ENCODE measurements around the gene BLOC1S3. TPM values are rescaled to one million over a fixed set of nuclear protein-coding genes. Genes with fewer than 3 reads are reported as not detected.
"Not testable (repeated sequence)": the region's sequence is repeated elsewhere in the genome, so short reads cannot be mapped to it uniquely, and the experiment has no call there.

BLOC1S3 gene
- polyA plus RNA-seq, 1 donor (not counting 4 experiments of a cell fraction or from before 2014, with no cell fraction given), result 5.1 TPM

DNA sequence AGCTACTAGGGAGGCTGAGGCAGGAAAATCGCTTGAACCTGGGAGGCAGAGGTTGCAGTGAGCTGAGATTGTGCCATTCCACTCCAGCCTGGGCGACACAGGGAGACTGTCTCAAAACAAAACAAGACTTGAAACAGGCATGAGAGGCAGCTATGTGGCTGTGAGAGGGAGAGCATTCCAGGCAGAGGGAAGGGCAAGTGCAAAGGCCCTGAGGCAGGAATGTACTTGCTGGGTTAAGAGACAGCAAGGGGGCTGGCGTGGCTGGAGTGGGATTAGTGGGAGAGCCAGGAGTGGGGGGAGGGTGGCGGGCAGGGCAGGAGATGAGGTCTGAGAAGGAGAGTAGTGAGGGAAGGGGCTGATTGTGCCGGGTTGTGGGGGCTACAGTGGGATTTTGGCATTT lies 45.3 kb downstream of the BLOC1S3 start:
- no peak for TF ChIP-seq EZH2 (IDR thresholded peaks at IDR 0.05; ENCODE audit: low read length)
- TF ChIP-seq, protein P1, sequence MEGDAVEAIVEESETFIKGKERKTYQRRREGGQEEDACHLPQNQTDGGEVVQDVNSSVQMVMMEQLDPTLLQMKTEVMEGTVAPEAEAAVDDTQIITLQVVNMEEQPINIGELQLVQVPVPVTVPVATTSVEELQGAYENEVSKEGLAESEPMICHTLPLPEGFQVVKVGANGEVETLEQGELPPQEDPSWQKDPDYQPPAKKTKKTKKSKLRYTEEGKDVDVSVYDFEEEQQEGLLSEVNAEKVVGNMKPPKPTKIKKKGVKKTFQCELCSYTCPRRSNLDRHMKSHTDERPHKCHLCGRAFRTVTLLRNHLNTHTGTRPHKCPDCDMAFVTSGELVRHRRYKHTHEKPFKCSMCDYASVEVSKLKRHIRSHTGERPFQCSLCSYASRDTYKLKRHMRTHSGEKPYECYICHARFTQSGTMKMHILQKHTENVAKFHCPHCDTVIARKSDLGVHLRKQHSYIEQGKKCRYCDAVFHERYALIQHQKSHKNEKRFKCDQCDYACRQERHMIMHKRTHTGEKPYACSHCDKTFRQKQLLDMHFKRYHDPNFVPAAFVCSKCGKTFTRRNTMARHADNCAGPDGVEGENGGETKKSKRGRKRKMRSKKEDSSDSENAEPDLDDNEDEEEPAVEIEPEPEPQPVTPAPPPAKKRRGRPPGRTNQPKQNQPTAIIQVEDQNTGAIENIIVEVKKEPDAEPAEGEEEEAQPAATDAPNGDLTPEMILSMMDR (optimal IDR thresholded peaks at IDR 0.05 in 1 of 3, IDR thresholded peaks at IDR 0.05 in 1 of 3, conservative IDR thresholded peaks at IDR 0.05 in 1 of 3; ENCODE audit: extremely low read depth in 1 of 3, insufficient read depth in 2 of 3, low read length in 3 of 3), result no peak
- no peak for DNase-seq (ENCODE audit: low read depth, low spot score)
- no peaks in the 10 kb centered on the region for H4K20me1 ChIP-seq (ENCODE audit: control insufficient read depth, extremely low read depth, insufficient read depth, low read length)
- H3K27me3 ChIP-seq (ENCODE audit: control insufficient read depth, extremely low read depth, insufficient read depth, low read length), result no peaks in the 10 kb centered on the region
- no peak overlapping the region for H2AFZ ChIP-seq (ENCODE audit: control insufficient read depth, low read length)
- no peaks in the 10 kb centered on the region for H3K36me3 ChIP-seq (ENCODE audit: control insufficient read depth in 2 of 2, extremely low read depth in 1 of 2, insufficient read depth in 2 of 2, low read length in 2 of 2)
- no peak overlapping the region for H3K4me2 ChIP-seq (ENCODE audit: control insufficient read depth, extremely low read depth, insufficient read depth, low read depth, low read length)
- no peak overlapping the region for H3K9ac ChIP-seq (ENCODE audit: control insufficient read depth, extremely low read depth, insufficient read depth, low read length)
- no peak overlapping the region for H3K4me3 ChIP-seq (ENCODE audit: control insufficient read depth in 2 of 3, extremely low read depth in 1 of 3, insufficient read depth in 2 of 3, low read depth in 1 of 3, low read length in 3 of 3)
- H3K9me3 ChIP-seq (ENCODE audit: control insufficient read depth, low read depth, low read length), result no peaks in the 10 kb centered on the region
- H3K79me2 ChIP-seq (ENCODE audit: control insufficient read depth, insufficient read depth, low read length), result no peaks in the 10 kb centered on the region
- H3K4me1 ChIP-seq (ENCODE audit: control insufficient read depth, extremely low read depth, insufficient read depth, low read length), result no peaks in the 10 kb centered on the region
- no peak overlapping the region for H3K27ac ChIP-seq (ENCODE audit: control insufficient read depth, insufficient read depth, low read length)
- dilution Hi-C loops (cut with MboI; ENCODE audit: extremely low pct_ligation_motif_present, low sequenced_read_pairs), result no loop called here
- no peak for FAIRE-seq
- H3K9me1 ChIP-seq (ENCODE audit: control insufficient read depth, extremely low read depth, insufficient read depth, low read length), result no peaks in the 10 kb centered on the region

DNA sequence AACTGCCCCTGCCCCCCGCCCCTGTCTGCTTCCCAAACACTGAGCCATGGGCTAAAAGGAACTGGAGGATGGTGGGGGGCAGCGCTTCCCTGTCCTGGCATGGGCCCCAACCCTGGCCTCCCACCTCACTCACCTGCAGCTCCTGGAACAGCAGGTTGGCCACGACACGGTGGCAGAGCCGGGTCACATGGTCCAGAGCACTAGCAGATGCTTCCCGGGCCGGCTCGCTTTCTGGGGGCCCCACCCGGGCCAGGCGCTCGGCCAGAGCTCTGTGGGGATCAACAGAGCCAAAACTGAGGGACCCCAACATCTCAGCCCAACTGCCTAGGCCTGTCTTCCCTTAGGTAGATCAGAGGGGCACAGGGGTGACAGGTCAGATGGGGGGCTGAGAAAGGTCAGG lies 46.1 kb downstream of the BLOC1S3 start:
- H3K9ac ChIP-seq (ENCODE audit: control insufficient read depth, extremely low read depth, insufficient read depth, low read length), result no peak overlapping the region
- H3K27ac ChIP-seq (ENCODE audit: control insufficient read depth, insufficient read depth, low read length), result no peak overlapping the region
- DNase-seq (ENCODE audit: low read depth, low spot score), result no peak
- H3K36me3 ChIP-seq (ENCODE audit: control insufficient read depth in 2 of 2, extremely low read depth in 1 of 2, insufficient read depth in 2 of 2, low read length in 2 of 2), result no peaks in the 10 kb centered on the region
- H3K9me1 ChIP-seq (ENCODE audit: control insufficient read depth, extremely low read depth, insufficient read depth, low read length), result no peaks in the 10 kb centered on the region
- no peaks in the 10 kb centered on the region for H3K9me3 ChIP-seq (ENCODE audit: control insufficient read depth, low read depth, low read length)
- TF ChIP-seq, protein P1 (optimal IDR thresholded peaks at IDR 0.05 in 1 of 3, IDR thresholded peaks at IDR 0.05 in 1 of 3, conservative IDR thresholded peaks at IDR 0.05 in 1 of 3; ENCODE audit: extremely low read depth in 1 of 3, insufficient read depth in 2 of 3, low read length in 3 of 3), result no peak
- no peak for TF ChIP-seq EZH2 (IDR thresholded peaks at IDR 0.05; ENCODE audit: low read length)
- H2AFZ ChIP-seq (ENCODE audit: control insufficient read depth, low read length), result no peak overlapping the region
- no peaks in the 10 kb centered on the region for H3K27me3 ChIP-seq (ENCODE audit: control insufficient read depth, extremely low read depth, insufficient read depth, low read length)
- H3K79me2 ChIP-seq (ENCODE audit: control insufficient read depth, insufficient read depth, low read length), result no peaks in the 10 kb centered on the region
- dilution Hi-C loops (cut with MboI; ENCODE audit: extremely low pct_ligation_motif_present, low sequenced_read_pairs), result no loop called here
- no peak overlapping the region for H3K4me3 ChIP-seq (ENCODE audit: control insufficient read depth in 2 of 3, extremely low read depth in 1 of 3, insufficient read depth in 2 of 3, low read depth in 1 of 3, low read length in 3 of 3)
- no peak overlapping the region for H3K4me2 ChIP-seq (ENCODE audit: control insufficient read depth, extremely low read depth, insufficient read depth, low read depth, low read length)
- H3K4me1 ChIP-seq (ENCODE audit: control insufficient read depth, extremely low read depth, insufficient read depth, low read length), result no peaks in the 10 kb centered on the region
- no peak for FAIRE-seq
- no peaks in the 10 kb centered on the region for H4K20me1 ChIP-seq (ENCODE audit: control insufficient read depth, extremely low read depth, insufficient read depth, low read length)

DNA sequence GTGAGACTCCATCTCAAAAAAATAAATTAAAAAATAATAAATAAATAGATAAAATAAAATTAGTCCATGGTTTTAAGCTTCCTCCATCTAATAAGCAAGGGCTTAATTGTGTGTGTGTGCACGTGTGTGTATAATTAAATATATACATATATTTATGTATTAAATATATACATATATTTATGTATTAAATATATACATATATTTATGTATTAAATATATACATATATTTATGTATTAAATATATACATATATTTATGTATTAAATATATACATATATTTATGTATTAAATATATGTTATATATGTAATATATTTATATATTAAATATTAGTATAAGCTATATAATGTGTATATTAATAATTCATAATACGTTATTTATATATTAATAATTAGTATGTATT lies 50.5 kb downstream of the BLOC1S3 start:
- DNase-seq (ENCODE audit: low read depth, low spot score); FAIRE-seq; H4K20me1 ChIP-seq (ENCODE audit: control insufficient read depth, extremely low read depth, insufficient read depth, low read length): not testable (repeated sequence)

More for the DNA sequence above, 50.5 kb downstream of the BLOC1S3 start:
- H3K4me1 ChIP-seq (ENCODE audit: control insufficient read depth, extremely low read depth, insufficient read depth, low read length), result peaks cover 20% of the 10 kb centered on the region
- H3K4me2 ChIP-seq (ENCODE audit: control insufficient read depth, extremely low read depth, insufficient read depth, low read depth, low read length); H3K4me3 ChIP-seq (ENCODE audit: control insufficient read depth in 2 of 3, extremely low read depth in 1 of 3, insufficient read depth in 2 of 3, low read depth in 1 of 3, low read length in 3 of 3); H2AFZ ChIP-seq (ENCODE audit: control insufficient read depth, low read length); H3K27ac ChIP-seq (ENCODE audit: control insufficient read depth, insufficient read depth, low read length); H3K36me3 ChIP-seq (ENCODE audit: control insufficient read depth in 2 of 2, extremely low read depth in 1 of 2, insufficient read depth in 2 of 2, low read length in 2 of 2); H3K9me1 ChIP-seq (ENCODE audit: control insufficient read depth, extremely low read depth, insufficient read depth, low read length); H3K9me3 ChIP-seq (ENCODE audit: control insufficient read depth, low read depth, low read length); dilution Hi-C loops (cut with MboI; ENCODE audit: extremely low pct_ligation_motif_present, low sequenced_read_pairs); H3K27me3 ChIP-seq (ENCODE audit: control insufficient read depth, extremely low read depth, insufficient read depth, low read length); H3K79me2 ChIP-seq (ENCODE audit: control insufficient read depth, insufficient read depth, low read length); H3K9ac ChIP-seq (ENCODE audit: control insufficient read depth, extremely low read depth, insufficient read depth, low read length): not testable (repeated sequence)

All from keratinocyte (primary cell).